Renal pelvis (tissue), 4 donors: ENCODE data around the gene ATAD3B. TPM values are rescaled to one million over a fixed set of nuclear protein-coding genes. Genes with fewer than 3 reads are reported as not detected.
"Not testable (repeated sequence)": the region's sequence is repeated elsewhere in the genome, so short reads cannot be mapped to it uniquely, and the experiment has no call there.

Experiments
- DNase-seq: peaks from one replicate; pipeline ENCODE4 v3.0.0-alpha.2; 2013
- polyA plus RNA-seq, 3 donors: library from polyadenylated mRNA; unstranded; fragments of 120-200 nt; gene quantifications; one replicate each; pipeline ENCODE4 v1.2.1, GENCODE V29; 2013; ENCODE audit not compliant: insufficient read length in 3 of 3

Gene ATAD3B
- polyA plus RNA-seq, 3 donors: 14.7 to 22.7 (median 19.2) TPM

- DNase-seq: not testable (repeated sequence)
Measured at GRCh38 chr1:1446631-1447030, 24.9 kb upstream of the ATAD3B start.

- no peak for DNase-seq
Measured at GRCh38 chr1:1449099-1449739, 22.3 kb upstream of the ATAD3B start, which contains the start of gene ATAD3C. Gene ATAD3C, plus strand, starts transcription at chr1:1449689. Its CDS starts 995 bp downstream, at chr1:1450684.

DNA sequence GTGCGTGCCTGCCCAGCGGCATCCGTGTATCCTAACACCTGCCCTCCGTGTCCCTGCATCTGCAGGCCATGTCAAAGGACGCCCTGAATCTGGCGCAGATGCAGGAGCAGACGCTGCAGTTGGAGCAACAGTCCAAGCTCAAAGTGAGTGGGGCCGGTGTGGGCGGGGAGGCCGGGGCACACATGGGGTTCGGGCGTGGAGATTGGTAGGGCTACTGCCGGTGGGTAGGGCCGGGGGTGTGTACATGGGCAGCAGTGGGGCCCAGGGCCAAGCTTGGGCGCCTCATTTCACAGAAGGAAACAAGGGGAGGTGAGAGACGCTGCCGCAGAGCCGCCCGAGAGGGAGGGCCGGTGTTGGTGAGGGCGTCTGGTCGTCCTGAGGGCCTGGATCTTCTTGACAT, 20.9 kb upstream of the ATAD3B start:
- DNase-seq: not testable (repeated sequence)

GRCh38 chr1:1451696-1452364, 19.7 kb upstream of the ATAD3B start:
- DNase-seq: no peak

- DNase-seq: not testable (repeated sequence)
Measured at GRCh38 chr1:1452365-1452739, 19.2 kb upstream of the ATAD3B start.

GRCh38 chr1:1452882-1453281, 18.7 kb upstream of the ATAD3B start:
- DNase-seq: no peak

DNA sequence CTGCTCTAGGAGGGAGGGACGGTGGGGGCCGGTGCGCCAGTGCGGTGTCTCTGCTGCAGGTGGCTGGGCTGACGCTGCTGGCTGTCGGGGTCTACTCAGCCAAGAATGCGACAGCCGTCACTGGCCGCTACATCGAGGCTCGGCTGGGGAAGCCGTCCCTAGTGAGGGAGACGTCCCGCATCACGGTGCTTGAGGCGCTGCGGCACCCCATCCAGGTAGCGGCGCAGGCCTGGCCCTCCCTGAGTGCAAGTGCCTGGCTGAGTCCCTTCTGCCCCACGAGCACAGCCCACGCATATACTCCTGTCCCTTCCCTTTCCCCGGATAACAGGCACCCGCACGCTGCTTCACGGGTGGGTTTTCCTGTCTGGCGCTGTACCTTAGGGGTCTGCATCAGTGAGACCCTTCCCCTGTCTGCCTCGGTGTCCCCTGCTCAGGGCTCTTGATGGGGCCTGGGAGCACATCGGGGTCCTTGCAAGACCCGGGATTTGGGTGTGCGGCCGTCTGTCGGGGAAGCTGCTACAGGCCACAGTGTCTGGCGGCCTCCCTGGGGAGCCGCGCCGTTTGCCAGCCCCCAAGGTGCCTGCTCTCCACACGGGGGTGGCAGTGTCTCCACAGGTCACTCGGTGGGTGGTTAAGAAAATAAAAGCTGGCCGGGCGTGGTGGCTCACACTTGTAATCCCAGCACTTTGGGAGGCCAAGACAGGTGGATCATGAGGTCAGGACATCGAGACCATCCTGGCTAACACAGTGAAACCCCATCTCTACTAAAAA, 17.1 kb upstream of the ATAD3B start:
- not testable (repeated sequence) for DNase-seq

DNA sequence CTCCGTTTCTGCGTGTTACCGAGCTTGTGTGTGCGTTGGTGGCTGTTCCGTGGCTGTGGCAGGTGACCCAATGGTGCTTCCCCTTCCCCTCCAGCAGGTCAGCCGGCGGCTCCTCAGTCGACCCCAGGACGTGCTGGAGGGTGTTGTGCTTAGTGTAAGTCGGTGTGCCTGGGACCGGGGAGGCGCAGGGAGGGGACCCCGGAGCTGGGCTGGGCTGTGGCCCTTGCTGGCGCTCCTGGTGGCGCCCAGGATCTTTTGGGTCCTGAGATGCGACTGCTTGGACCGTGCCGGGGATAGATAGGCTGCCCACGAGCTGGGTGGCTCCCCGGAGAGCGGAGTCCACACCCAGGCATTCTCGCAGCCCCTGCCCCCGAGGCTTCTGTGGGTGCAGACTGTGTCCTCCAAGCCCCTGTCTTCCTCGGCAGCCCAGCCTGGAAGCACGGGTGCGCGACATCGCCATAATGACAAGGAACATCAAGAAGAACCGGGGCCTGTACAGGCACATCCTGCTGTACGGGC, 16.1 kb upstream of the ATAD3B start:
- no peak for DNase-seq

- not testable (repeated sequence) for DNase-seq
Measured at GRCh38 chr1:1455934-1456333, 15.6 kb upstream of the ATAD3B start.

- DNase-seq: not testable (repeated sequence)
Measured at GRCh38 chr1:1456683-1457255, 14.8 kb upstream of the ATAD3B start.

- DNase-seq: not testable (repeated sequence)
Measured at GRCh38 chr1:1459156-1459555, 12.4 kb upstream of the ATAD3B start.

- DNase-seq: not testable (repeated sequence)
Measured at GRCh38 chr1:1459711-1460110, 11.9 kb upstream of the ATAD3B start.

DNA sequence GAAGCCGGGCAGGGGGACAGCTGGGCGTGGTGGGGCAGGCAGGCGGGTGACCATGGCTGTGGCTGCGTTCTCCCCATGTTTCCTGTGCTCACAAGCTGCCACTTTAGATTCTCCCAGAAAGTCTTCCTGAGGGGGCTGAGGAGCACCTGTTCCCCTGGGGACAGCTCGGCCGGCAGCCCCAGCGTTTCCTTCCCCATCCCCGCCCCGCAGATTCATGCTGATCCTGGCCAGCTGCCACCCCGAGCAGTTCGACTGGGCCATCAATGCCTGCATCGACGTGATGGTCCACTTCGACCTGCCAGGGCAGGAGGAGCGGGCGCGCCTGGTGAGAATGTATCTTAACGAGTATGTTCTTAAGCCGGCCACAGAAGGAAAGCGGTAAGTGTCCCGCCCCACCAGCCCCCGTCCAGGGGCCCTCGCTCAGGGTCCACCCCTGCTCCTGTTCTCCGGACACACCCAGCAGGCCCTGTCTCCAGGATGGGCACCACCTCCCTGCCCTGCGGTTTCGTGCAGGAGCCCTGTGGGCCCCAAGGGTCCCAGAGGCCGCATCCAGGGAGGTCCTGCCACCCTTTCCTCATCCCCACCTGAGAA, 10.9 kb upstream of the ATAD3B start:
- DNase-seq: no peak

DNA sequence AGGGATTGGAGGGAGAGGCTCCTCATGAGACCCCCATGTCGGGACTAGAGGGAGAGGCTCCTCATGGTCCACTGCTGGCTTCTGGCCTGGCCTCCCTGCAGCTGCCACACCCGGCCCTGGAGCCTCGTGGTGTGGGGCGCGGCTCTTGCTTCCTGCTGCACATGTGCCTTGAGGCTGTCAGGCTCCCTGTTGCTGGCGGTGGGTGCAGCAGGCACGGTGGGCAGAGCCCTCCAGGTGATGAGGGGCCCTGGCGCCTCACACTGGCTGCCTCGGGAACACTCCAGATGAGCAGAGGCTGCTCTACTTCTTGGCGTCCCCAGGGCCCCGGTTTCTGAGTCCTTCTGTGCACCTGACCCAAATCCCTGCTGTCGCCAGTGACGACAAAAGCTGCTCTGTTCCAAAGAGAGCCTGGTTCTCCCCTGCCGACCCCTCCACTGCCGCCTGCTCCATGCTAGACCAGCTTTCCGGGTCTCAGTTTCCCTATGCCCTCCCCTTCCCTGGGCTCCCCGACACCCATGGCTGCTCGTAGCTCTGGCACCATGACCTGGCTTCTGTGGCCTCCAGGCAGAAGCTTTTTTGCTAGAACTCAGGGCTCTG, 9.7 kb upstream of the ATAD3B start:
- DNase-seq: no peak

GRCh38 chr1:1462318-1462966, 9.1 kb upstream of the ATAD3B start:
- peak; percentile 41 for DNase-seq

DNA sequence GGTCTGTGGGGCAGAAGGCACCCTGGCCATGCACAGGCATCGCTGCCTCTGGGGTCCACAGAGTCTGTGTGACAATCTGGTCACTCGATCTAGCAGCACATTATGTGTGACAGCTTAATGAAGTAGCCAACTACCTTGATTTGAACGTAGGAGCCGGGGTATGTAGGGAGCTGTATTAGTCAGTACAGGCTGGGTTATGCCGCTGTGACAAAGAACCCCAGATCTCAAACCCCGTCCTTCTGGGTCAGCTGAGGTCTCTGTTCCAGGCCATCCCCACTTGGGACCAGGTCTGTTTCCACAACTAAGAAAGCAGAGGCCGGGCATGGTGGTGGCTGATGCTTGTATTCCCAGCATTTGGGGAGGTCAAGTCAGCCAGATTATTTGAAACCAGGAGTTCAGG, 8.3 kb upstream of the ATAD3B start:
- no peak for DNase-seq

DNA sequence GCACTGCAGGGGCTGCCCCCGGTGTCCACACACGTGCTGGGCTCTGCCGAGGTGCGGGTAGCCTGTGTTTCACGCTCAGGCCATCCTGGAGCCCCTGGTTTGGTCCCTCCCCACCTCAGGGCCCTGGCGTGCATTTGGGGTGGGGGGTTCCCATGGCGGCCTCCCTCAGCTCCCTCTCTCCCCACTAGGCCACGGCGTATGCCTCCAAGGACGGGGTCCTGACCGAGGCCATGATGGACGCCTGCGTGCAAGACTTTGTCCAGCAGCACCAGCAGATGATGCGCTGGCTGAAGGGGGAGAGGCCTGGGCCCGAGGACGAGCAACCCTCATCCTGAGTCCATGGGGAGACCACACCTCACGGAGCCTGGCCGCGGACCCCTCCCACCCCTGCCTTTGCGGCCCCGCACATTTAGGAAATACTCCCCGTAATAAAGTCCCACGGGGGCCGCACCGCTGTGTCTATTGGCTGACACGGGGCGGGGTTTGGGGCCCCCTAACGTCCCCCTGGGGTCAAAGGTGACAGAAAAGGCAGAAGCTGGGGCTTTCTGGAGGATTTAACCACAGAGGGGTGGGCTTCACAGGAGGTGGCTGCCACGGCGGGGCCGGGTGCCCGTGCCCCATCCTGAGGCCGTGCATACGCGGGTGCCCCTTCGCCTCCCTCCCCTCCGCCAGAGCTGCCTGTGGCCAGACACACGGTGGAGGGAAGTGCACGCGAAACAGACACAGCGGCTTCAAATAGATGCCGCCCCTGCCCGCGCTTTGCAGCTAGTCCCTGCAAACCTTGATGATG, 3.2 kb upstream of the ATAD3B start:
- not testable (repeated sequence) for DNase-seq

DNA sequence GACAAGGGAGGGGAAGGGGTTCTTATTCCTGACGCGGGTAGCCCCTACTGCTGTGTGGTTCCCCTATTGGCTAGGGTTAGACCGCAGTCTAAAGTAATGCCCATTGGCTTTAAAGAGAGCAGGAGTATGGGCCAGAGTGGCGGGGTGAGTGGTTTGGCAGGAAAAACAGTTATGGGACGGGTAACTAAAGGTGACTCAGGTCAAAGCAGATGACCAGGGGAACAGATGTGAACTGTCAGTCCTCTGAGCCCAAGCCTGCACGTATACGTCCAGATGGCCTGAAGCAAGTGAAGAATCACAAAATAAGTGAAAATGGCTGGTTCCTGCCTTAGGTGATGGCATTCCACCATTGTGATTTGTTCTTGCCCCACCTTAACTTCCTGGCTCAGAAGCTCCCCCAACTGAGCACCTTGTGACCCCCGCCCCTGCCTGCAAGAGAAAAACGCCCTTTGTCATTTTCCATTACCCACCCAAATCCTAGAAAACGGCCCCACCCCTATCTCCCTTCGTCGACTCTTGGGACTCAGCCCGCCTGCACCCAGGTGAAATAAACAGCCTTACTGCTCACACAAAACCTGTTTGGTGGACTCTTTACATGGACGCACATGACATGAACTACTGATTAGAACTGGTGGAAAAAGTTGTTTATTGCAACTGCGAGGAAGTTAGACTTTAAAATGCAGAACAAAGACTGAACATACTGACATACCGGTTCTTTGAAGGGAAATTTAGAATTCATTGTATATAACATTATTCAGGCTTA, 758 bp upstream of the ATAD3B start:
- DNase-seq: peak; percentile 20
